ENCODE measurements around the gene CADM1.

Gene CADM1

GRCh38 chr11:115257270-115257669 lies 246.9 kb downstream of the CADM1 start:
- TF ChIP-seq, protein P1, sequence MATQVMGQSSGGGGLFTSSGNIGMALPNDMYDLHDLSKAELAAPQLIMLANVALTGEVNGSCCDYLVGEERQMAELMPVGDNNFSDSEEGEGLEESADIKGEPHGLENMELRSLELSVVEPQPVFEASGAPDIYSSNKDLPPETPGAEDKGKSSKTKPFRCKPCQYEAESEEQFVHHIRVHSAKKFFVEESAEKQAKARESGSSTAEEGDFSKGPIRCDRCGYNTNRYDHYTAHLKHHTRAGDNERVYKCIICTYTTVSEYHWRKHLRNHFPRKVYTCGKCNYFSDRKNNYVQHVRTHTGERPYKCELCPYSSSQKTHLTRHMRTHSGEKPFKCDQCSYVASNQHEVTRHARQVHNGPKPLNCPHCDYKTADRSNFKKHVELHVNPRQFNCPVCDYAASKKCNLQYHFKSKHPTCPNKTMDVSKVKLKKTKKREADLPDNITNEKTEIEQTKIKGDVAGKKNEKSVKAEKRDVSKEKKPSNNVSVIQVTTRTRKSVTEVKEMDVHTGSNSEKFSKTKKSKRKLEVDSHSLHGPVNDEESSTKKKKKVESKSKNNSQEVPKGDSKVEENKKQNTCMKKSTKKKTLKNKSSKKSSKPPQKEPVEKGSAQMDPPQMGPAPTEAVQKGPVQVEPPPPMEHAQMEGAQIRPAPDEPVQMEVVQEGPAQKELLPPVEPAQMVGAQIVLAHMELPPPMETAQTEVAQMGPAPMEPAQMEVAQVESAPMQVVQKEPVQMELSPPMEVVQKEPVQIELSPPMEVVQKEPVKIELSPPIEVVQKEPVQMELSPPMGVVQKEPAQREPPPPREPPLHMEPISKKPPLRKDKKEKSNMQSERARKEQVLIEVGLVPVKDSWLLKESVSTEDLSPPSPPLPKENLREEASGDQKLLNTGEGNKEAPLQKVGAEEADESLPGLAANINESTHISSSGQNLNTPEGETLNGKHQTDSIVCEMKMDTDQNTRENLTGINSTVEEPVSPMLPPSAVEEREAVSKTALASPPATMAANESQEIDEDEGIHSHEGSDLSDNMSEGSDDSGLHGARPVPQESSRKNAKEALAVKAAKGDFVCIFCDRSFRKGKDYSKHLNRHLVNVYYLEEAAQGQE (IDR thresholded peaks at IDR 0.05; ENCODE audit: insufficient read depth in 1 of 2, low read depth in 2 of 2, low read length in 2 of 2) = no peak
- TF ChIP-seq POLR2AphosphoS5 (IDR thresholded peaks at IDR 0.05; ENCODE audit: low read depth, low read length) = no peak
- no peak for TF ChIP-seq FOXP2 (optimal IDR thresholded peaks at IDR 0.05; ENCODE audit: borderline replicate concordance, extremely low read depth, extremely low read length, insufficient read depth)
- no peak for TF ChIP-seq TAF1 (IDR thresholded peaks at IDR 0.05; ENCODE audit: borderline replicate concordance, insufficient read depth, low read length)
- no peak for TF ChIP-seq SIN3A (IDR thresholded peaks at IDR 0.05; ENCODE audit: borderline replicate concordance, insufficient read depth, low read length)

- TF ChIP-seq, protein P1 (IDR thresholded peaks at IDR 0.05; ENCODE audit: insufficient read depth in 1 of 2, low read depth in 2 of 2, low read length in 2 of 2) = no peak
- TF ChIP-seq POLR2AphosphoS5 (IDR thresholded peaks at IDR 0.05; ENCODE audit: low read depth, low read length) = no peak
- no peak for TF ChIP-seq TAF1 (IDR thresholded peaks at IDR 0.05; ENCODE audit: borderline replicate concordance, insufficient read depth, low read length)
These were observed 247.6 kb downstream of the CADM1 start for GRCh38 chr11:115256397-115257197.

DNA sequence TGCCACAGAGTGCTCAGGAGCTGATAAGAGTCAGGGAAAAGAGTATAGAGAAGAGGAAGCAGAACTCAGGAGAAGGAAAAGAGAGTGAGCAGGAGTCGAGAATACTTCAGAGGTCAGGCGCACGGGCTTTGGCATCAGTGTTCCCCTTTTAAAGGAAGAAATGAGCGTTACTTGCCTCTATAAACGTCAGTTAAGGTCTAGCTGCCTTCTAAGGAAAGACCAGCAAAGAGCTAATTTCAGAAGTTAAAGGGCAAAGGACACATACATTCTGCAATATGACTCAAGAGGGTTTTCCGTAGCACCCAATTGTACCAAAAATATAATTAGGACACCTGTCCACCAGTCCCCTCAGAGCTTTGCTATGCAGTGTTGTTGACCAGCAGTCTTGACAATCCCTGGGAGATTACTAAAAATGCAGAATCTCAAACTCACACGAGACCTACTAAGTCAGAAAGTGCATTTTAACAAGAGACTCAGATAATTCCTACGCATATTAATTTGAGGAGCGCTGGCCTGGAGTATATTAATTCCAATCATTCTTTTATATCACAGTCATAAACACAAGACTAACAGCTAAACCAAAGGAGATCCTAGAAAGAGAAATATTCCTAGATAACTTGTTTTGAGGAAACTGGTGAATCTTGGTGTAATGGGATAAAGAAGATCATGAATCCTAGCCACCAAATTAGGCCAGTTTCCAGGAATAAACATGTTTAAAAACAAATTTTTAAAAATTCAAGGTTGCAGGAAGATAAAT lies 249.0 kb downstream of the CADM1 start:
- TF ChIP-seq, protein P1 (IDR thresholded peaks at IDR 0.05; ENCODE audit: insufficient read depth in 1 of 2, low read depth in 2 of 2, low read length in 2 of 2) = no peak
- TF ChIP-seq POLR2AphosphoS5 (IDR thresholded peaks at IDR 0.05; ENCODE audit: low read depth, low read length) = no peak
- no peak for TF ChIP-seq SIN3A (IDR thresholded peaks at IDR 0.05; ENCODE audit: borderline replicate concordance, insufficient read depth, low read length)
- no peak for TF ChIP-seq TAF1 (IDR thresholded peaks at IDR 0.05; ENCODE audit: borderline replicate concordance, insufficient read depth, low read length)
- no peak for TF ChIP-seq FOXP2 (optimal IDR thresholded peaks at IDR 0.05; ENCODE audit: borderline replicate concordance, extremely low read depth, extremely low read length, insufficient read depth)

DNA sequence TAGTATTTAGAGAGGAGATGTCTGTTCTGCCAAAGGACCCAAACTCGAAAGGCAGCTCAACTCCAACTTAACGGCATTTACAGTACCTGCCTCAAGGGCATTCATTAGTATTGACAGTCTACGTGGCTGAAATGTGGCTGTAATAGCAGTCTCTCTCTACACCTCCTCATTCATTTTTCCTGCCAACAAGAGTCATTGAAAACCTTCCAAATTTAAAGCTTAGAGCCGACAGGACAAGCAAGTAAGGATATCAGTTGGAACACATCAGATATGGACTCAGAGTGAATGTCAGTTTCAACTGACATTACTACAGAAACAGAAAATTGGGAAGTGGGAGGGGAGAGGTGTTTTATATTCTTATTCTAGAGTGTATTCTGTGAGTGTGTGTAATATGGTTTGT lies 253.1 kb downstream of the CADM1 start:
- TF ChIP-seq POLR2AphosphoS5 (IDR thresholded peaks at IDR 0.05; ENCODE audit: low read depth, low read length) = no peak
- no peak for TF ChIP-seq FOXP2 (optimal IDR thresholded peaks at IDR 0.05; ENCODE audit: borderline replicate concordance, extremely low read depth, extremely low read length, insufficient read depth)
- no peak for TF ChIP-seq SIN3A (IDR thresholded peaks at IDR 0.05; ENCODE audit: borderline replicate concordance, insufficient read depth, low read length)
- no peak for TF ChIP-seq TAF1 (IDR thresholded peaks at IDR 0.05; ENCODE audit: borderline replicate concordance, insufficient read depth, low read length)
- TF ChIP-seq, protein P1 (IDR thresholded peaks at IDR 0.05; ENCODE audit: insufficient read depth in 1 of 2, low read depth in 2 of 2, low read length in 2 of 2) = no peak

Measured in PFSK-1 (cell line).